ENCODE data around the gene METAP2.

DNA sequence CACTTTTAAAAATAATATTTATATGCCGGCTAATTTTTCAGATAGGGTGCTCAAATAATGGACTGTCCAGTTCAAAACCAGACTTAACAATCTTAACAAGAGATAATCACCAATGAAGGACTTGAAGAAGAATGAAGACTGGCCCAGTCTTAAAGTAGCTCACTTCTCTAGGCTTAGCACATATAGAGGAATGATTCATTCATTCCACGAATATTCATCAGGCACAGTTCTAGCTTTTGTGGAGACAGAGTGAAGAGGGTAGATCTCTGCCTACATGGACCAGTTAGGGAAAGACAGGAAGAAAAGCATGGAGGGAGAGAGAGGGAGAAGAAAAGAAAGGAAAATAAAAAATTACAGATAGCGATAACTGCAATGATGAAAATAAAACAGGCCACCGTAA, 42.8 kb upstream of the METAP2 start:
- TF ChIP-seq, protein P1, sequence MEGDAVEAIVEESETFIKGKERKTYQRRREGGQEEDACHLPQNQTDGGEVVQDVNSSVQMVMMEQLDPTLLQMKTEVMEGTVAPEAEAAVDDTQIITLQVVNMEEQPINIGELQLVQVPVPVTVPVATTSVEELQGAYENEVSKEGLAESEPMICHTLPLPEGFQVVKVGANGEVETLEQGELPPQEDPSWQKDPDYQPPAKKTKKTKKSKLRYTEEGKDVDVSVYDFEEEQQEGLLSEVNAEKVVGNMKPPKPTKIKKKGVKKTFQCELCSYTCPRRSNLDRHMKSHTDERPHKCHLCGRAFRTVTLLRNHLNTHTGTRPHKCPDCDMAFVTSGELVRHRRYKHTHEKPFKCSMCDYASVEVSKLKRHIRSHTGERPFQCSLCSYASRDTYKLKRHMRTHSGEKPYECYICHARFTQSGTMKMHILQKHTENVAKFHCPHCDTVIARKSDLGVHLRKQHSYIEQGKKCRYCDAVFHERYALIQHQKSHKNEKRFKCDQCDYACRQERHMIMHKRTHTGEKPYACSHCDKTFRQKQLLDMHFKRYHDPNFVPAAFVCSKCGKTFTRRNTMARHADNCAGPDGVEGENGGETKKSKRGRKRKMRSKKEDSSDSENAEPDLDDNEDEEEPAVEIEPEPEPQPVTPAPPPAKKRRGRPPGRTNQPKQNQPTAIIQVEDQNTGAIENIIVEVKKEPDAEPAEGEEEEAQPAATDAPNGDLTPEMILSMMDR (IDR thresholded peaks at IDR 0.05 in 4 of 5, conservative IDR thresholded peaks at IDR 0.05 in 1 of 5), result no peak
- TF ChIP-seq POLR2A (IDR thresholded peaks at IDR 0.05), result no peak
